ENCODE data around the gene DHRS1.

The DHRS1 gene

DNA sequence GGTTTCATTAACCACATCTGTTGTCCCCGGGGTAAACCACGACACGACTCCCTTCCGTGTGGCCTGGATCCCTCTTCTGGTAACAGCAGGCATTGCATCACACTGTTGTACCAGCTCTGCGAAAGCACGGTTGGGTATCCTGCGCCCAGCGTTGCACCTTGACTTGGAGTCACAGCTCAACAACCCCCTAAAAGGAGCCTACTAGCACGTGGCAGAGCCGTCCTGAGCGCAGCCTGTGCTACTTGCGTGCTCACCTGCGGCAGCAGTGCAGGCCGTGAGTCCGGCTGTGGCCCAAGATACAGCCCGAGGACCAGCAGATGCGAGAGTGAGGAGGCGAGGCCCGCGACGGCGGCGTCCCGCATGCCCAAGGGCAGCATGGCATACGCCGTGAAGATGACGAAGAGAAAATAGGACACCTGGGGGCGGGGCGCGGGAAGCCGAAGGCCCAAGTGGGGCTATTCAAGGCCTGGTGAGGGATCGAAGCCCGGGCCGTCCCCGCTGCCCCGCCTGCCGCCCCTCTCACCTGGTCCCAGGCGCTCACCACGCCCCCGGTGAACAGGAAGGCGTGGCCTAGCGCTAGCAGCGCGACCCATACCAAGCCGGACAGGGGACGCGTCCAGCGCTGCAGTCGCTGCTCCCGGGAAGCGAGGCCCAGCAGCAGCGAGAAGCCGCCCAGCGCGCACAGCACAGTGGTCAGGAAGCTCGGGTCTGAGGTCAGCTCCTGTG, 32.9 kb upstream of the DHRS1 start:
- no peaks in the 10 kb centered on the region for H3K36me3 ChIP-seq (ENCODE audit: insufficient read depth, low read length)
- H3K27me3 ChIP-seq (ENCODE audit: insufficient read depth, low read length, poor library complexity) = peaks cover 9% of the 10 kb centered on the region
- H3K9ac ChIP-seq (ENCODE audit: low read depth, low read length) = no peak overlapping the region
- peaks cover 20% of the 10 kb centered on the region for H3K4me1 ChIP-seq (ENCODE audit: insufficient read depth, low read length)
- H3K27ac ChIP-seq (ENCODE audit: low read length) = no peak overlapping the region
- H3K4me2 ChIP-seq (ENCODE audit: insufficient read depth, low read length) = peak overlapping the region; percentile 45
- peaks cover 23% of the 10 kb centered on the region for H4K20me1 ChIP-seq (ENCODE audit: insufficient read depth, low read length)
- no peaks in the 10 kb centered on the region for H3K9me3 ChIP-seq (ENCODE audit: insufficient read depth, low read length, severe bottlenecking)
- ATAC-seq (ENCODE audit: insufficient read depth, low read depth) (peak; percentile 94), DNase-seq (peak; percentile 90)
- TF ChIP-seq CTCF (IDR thresholded peaks at IDR 0.05; ENCODE audit: borderline replicate concordance, extremely low read depth, low read length, poor library complexity, severe bottlenecking) (peak; percentile 88), EZH2 (IDR thresholded peaks at IDR 0.05; ENCODE audit: borderline replicate concordance, low read depth, low read length, severe bottlenecking) (no peak)
- no peak overlapping the region for H3K4me3 ChIP-seq (ENCODE audit: low read depth in 1 of 2, low read length in 2 of 2)
- H3K79me2 ChIP-seq (ENCODE audit: insufficient read depth, low read length) = no peaks in the 10 kb centered on the region
- H2AFZ ChIP-seq (ENCODE audit: low read depth, low read length) = no peak overlapping the region

- H3K4me3 ChIP-seq (ENCODE audit: low read depth in 1 of 2, low read length in 2 of 2) = no peak overlapping the region
- ATAC-seq (ENCODE audit: insufficient read depth, low read depth) (no peak; the same call in 2 of the 3 replicates), DNase-seq (no peak)
- H3K9ac ChIP-seq (ENCODE audit: low read depth, low read length) = no peak overlapping the region
- peaks cover 9% of the 10 kb centered on the region for H3K27me3 ChIP-seq (ENCODE audit: insufficient read depth, low read length, poor library complexity)
- no peaks in the 10 kb centered on the region for H3K36me3 ChIP-seq (ENCODE audit: insufficient read depth, low read length)
- no peak overlapping the region for H2AFZ ChIP-seq (ENCODE audit: low read depth, low read length)
- peak overlapping the region; percentile 45 for H3K4me2 ChIP-seq (ENCODE audit: insufficient read depth, low read length)
- peaks cover 25% of the 10 kb centered on the region for H3K4me1 ChIP-seq (ENCODE audit: insufficient read depth, low read length)
- H3K79me2 ChIP-seq (ENCODE audit: insufficient read depth, low read length) = no peaks in the 10 kb centered on the region
- peaks cover 23% of the 10 kb centered on the region for H4K20me1 ChIP-seq (ENCODE audit: insufficient read depth, low read length)
- H3K27ac ChIP-seq (ENCODE audit: low read length) = no peak overlapping the region
- no peaks in the 10 kb centered on the region for H3K9me3 ChIP-seq (ENCODE audit: insufficient read depth, low read length, severe bottlenecking)
- TF ChIP-seq EZH2 (IDR thresholded peaks at IDR 0.05; ENCODE audit: borderline replicate concordance, low read depth, low read length, severe bottlenecking) (no peak), CTCF (IDR thresholded peaks at IDR 0.05; ENCODE audit: borderline replicate concordance, extremely low read depth, low read length, poor library complexity, severe bottlenecking) (no peak)
Observed at GRCh38 chr14:24331731-24332267, 32.2 kb upstream of the DHRS1 start.

DNA sequence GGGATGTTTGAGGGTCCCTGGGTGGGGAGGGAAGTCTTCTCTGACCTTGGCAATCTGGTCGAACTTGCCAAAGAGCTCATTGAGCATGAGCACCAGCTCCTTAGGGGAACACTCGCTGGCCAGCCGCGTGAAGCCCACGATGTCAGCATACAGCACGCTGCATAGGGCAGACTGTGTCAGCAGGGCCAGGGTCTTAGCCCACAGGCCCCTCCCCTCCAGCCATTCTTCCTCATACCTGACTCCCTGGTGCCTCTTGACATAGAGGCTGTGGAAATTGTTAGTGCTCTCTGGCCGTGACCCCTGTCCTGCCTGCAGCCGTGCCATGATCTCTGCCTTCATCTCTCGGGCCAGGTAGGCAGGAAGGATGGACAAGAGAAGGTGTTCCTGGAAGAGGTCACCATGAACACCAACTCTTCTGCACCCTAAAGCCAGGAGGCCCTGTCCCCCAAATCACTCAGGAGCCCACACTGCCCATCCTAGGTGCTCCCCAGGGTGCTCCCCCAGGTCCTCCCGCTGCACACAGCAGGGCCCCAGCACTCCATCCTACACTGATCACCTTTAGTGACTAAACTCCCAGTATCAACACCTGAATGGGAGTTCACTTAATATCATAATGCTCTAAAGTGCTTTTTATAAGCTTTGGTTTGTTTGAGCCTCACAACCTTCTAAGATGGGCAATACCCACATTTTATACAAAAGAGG, 31.5 kb upstream of the DHRS1 start:
- DNase-seq = no peak
- H3K9me3 ChIP-seq (ENCODE audit: insufficient read depth, low read length, severe bottlenecking) = no peaks in the 10 kb centered on the region
- peaks cover 25% of the 10 kb centered on the region for H3K4me1 ChIP-seq (ENCODE audit: insufficient read depth, low read length)
- no peak overlapping the region for H3K4me2 ChIP-seq (ENCODE audit: insufficient read depth, low read length)
- H3K79me2 ChIP-seq (ENCODE audit: insufficient read depth, low read length) = no peaks in the 10 kb centered on the region
- TF ChIP-seq CTCF (IDR thresholded peaks at IDR 0.05; ENCODE audit: borderline replicate concordance, extremely low read depth, low read length, poor library complexity, severe bottlenecking) (no peak), EZH2 (IDR thresholded peaks at IDR 0.05; ENCODE audit: borderline replicate concordance, low read depth, low read length, severe bottlenecking) (no peak)
- no peak for ATAC-seq (ENCODE audit: insufficient read depth, low read depth)
- no peak overlapping the region for H3K27ac ChIP-seq (ENCODE audit: low read length)
- no peak overlapping the region for H3K4me3 ChIP-seq (ENCODE audit: low read depth in 1 of 2, low read length in 2 of 2)
- peaks cover 23% of the 10 kb centered on the region for H4K20me1 ChIP-seq (ENCODE audit: insufficient read depth, low read length)
- no peak overlapping the region for H3K9ac ChIP-seq (ENCODE audit: low read depth, low read length)
- H3K36me3 ChIP-seq (ENCODE audit: insufficient read depth, low read length) = no peaks in the 10 kb centered on the region
- H2AFZ ChIP-seq (ENCODE audit: low read depth, low read length) = no peak overlapping the region
- H3K27me3 ChIP-seq (ENCODE audit: insufficient read depth, low read length, poor library complexity) = peaks cover 9% of the 10 kb centered on the region
